HG02678 (cell line): ENCODE measurements around the gene PREPL.
A peak's percentile ranks its signal among the peaks of the same experiment; 100 is the strongest.
"Not testable (repeated sequence)": the region's sequence is repeated elsewhere in the genome, so short reads cannot be mapped to it uniquely, and the experiment has no call there.

ENCODE experiments used
- ATAC-seq: cut with Tn5 transposase; IDR thresholded peaks from one replicate; pipeline ENCODE4 v1.9.1; 2021; ENCODE audit warnings: mild to moderate bottlenecking, moderate library complexity; ENCODE audit not compliant: unreplicated experiment

Gene PREPL

GRCh38 chr2:44361330-44362206 is at the start of gene PREPL, which contains the start of gene CAMKMT:
PREPL (minus strand) TSS chr2:44361494; CDS start chr2:44346342, 15,152 bp downstream.
CAMKMT (plus strand) TSS chr2:44361947.
- ATAC-seq, result peak; percentile 75

- no peak for ATAC-seq
Measured at GRCh38 chr2:44398243-44398897, 37.1 kb upstream of the PREPL start.

GRCh38 chr2:44397447-44398175 is 36.3 kb upstream of the PREPL start:
- no peak for ATAC-seq

GRCh38 chr2:44392338-44392943 is 31.1 kb upstream of the PREPL start:
- ATAC-seq, result no peak

GRCh38 chr2:44389895-44390294 is 28.6 kb upstream of the PREPL start:
- ATAC-seq, result no peak

GRCh38 chr2:44388877-44389276 is 27.6 kb upstream of the PREPL start:
- no peak for ATAC-seq

- ATAC-seq, result not testable (repeated sequence)
Measured at GRCh38 chr2:44385226-44385625, 23.9 kb upstream of the PREPL start.

- no peak for ATAC-seq
Measured at GRCh38 chr2:44377486-44377885, 16.2 kb upstream of the PREPL start.

GRCh38 chr2:44372246-44372645 is 11.0 kb upstream of the PREPL start:
- ATAC-seq, result no peak

- no peak for ATAC-seq
Measured at GRCh38 chr2:44371445-44371844, 10.2 kb upstream of the PREPL start.

GRCh38 chr2:44369392-44369791 is 8.1 kb upstream of the PREPL start:
- ATAC-seq, result no peak

GRCh38 chr2:44367591-44367990 is 6.3 kb upstream of the PREPL start:
- no peak for ATAC-seq

GRCh38 chr2:44364604-44365003 is 3.3 kb upstream of the PREPL start:
- ATAC-seq, result no peak

- ATAC-seq, result peak; percentile 11
Measured at GRCh38 chr2:44362207-44363015, 1.1 kb upstream of the PREPL start.

GRCh38 chr2:44360749-44361329 is 455 bp downstream of the PREPL start:
- peak; percentile 5 for ATAC-seq

GRCh38 chr2:44358503-44358902 is 2.8 kb downstream of the PREPL start:
- peak; percentile 33 for ATAC-seq

- ATAC-seq, result no peak
Measured at GRCh38 chr2:44354761-44355160, 6.5 kb downstream of the PREPL start.

- no peak for ATAC-seq
Measured at GRCh38 chr2:44352510-44352909, 8.8 kb downstream of the PREPL start.

GRCh38 chr2:44351676-44352075 is 9.6 kb downstream of the PREPL start:
- no peak for ATAC-seq

- no peak for ATAC-seq
Measured at GRCh38 chr2:44351088-44351487, 10.2 kb downstream of the PREPL start.
